Karpas-422 (cell line): Measurements from ENCODE around the gene CSTPP1. TPM values are rescaled to one million over a fixed set of nuclear protein-coding genes. Genes with fewer than 3 reads are reported as not detected.
"Not testable (repeated sequence)": the region's sequence is repeated elsewhere in the genome, so short reads cannot be mapped to it uniquely, and the experiment has no call there.

Source experiments
- DNase-seq: peaks from one replicate; pipeline ENCODE4 v3.0.0-alpha.2; 2015
- H2AFZ ChIP-seq: fragments of 200-600 bp; sonication (generic); 2 replicates; pipeline ENCODE4 v1.6.1; 2014; ENCODE audit warnings: antibody characterized with exemption, low read length, mixed read lengths
- H3K27ac ChIP-seq: fragments of 200-600 bp; sonication (generic); 2 replicates; pipeline ENCODE4 v1.5.1; 2014; ENCODE audit warnings: mild to moderate bottlenecking, low read length, moderate library complexity
- H3K27me3 ChIP-seq: fragments of 200-600 bp; sonication (generic); 2 replicates; pipeline ENCODE4 v1.6.1; 2014; ENCODE audit warnings: low read length, mixed read lengths
- H3K36me3 ChIP-seq: fragments of 200-600 bp; sonication (generic); 2 replicates; pipeline ENCODE4 v1.6.1; 2014; ENCODE audit warnings: low read length, mixed read lengths; ENCODE audit not compliant: insufficient read depth
- H3K4me1 ChIP-seq: fragments of 200-600 bp; sonication (generic); 2 replicates; pipeline ENCODE4 v1.6.1; 2014; ENCODE audit warnings: mild to moderate bottlenecking, low read length, mixed read lengths
- H3K4me2 ChIP-seq: fragments of 200-600 bp; sonication (generic); 2 replicates; pipeline ENCODE4 v1.6.1; 2014; ENCODE audit warnings: low read length, low read depth, mild to moderate bottlenecking; ENCODE audit not compliant: poor library complexity, severe bottlenecking
- H3K4me3 ChIP-seq: fragments of 200-600 bp; sonication (generic); 2 replicates; pipeline ENCODE4 v1.5.1; 2014; ENCODE audit warnings: mild to moderate bottlenecking, antibody characterized with exemption, low read length, mixed read lengths
- H3K79me2 ChIP-seq: fragments of 200-600 bp; sonication (generic); 2 replicates; pipeline ENCODE4 v1.6.1; 2014; ENCODE audit warnings: mild to moderate bottlenecking, low read length, mixed read lengths
- H3K9ac ChIP-seq: fragments of 200-600 bp; sonication (generic); 2 replicates; pipeline ENCODE4 v1.6.0; 2014; ENCODE audit warnings: low read length
- H3K9me2 ChIP-seq: fragments of 200-600 bp; sonication (generic), shearing (Covaris generic); replicated peaks from 2 replicates; pipeline ENCODE4 v1.6.0; 2014; ENCODE audit warnings: mild to moderate bottlenecking, low read length, moderate library complexity; ENCODE audit not compliant: insufficient read depth
- H3K9me3 ChIP-seq: fragments of 300-700, 200-600 bp; sonication (generic); 2 replicates; pipeline ENCODE4 v1.6.1; 2014; ENCODE audit warnings: low read length, mixed read lengths
- H4K20me1 ChIP-seq: fragments of 200-600 bp; sonication (generic); 2 replicates; pipeline ENCODE4 v1.6.1; 2014; ENCODE audit warnings: mild to moderate bottlenecking, antibody characterized with exemption, low read length, low read depth; ENCODE audit not compliant: insufficient read depth
- total RNA-seq: library from RNA; depleted of rRNA; stranded (reverse); fragments of >200 nt; shearing (Covaris generic); gene quantifications from 2 replicates; pipeline ENCODE4 v1.2.3, GENCODE V29; 2014; ENCODE audit warnings: low replicate concordance

Gene CSTPP1
- total RNA-seq, 1 experiment from 2014 or later = 78.4 TPM

DNA sequence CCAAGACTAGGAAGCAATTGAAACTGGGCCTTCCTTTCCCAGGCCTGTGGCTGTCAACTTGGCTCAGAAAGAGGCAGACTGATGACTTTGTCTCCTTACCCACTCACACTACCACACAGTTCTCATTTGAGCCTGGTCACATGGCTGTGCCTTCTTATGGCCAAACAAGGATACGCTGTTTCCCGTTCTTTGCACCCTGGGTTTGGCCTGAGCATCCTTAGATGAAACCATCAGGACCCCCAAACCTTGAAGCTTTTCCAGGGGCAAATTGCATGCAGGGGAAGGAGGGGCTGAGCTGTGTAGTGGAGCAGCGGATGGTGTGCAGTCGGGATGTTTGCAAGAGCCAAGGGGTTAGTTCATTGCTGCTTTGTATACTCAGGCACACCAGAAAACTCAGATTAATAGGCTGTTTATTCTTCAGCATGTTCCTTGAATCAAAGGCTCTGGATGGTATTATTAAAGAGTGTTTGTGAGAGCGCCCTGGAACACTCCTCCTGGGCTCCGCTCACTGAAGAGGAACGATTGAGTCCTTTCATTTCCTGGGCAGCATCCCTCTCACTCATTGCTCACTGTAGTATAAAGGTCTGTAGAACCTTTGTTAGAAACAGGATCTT is 170.3 kb downstream of the CSTPP1 start:
- H3K27ac ChIP-seq = peak overlapping the region; percentile 99
- peak overlapping the region; percentile 69 for H3K4me2 ChIP-seq
- no peaks in the 10 kb centered on the region for H3K36me3 ChIP-seq
- H3K79me2 ChIP-seq = 0 out of 2 replicates have a peak, but pooled peaks cover 4% of the 10 kb centered on the region
- no peak overlapping the region for H2AFZ ChIP-seq
- no peaks in the 10 kb centered on the region for H4K20me1 ChIP-seq
- H3K4me3 ChIP-seq = peak overlapping the region; percentile 55; the same call in 1 of the 2 replicates
- peaks cover 91% of the 10 kb centered on the region for H3K4me1 ChIP-seq
- H3K9me2 ChIP-seq = no peaks in the 10 kb centered on the region
- DNase-seq = peak; percentile 44
- H3K9ac ChIP-seq = peak overlapping the region; percentile 79
- no peaks in the 10 kb centered on the region for H3K9me3 ChIP-seq
- no peaks in the 10 kb centered on the region for H3K27me3 ChIP-seq

- H3K4me1 ChIP-seq = peaks cover 92% of the 10 kb centered on the region
- no peaks in the 10 kb centered on the region for H3K9me3 ChIP-seq
- peak overlapping the region; percentile 55 for H3K4me3 ChIP-seq
- peak overlapping the region; percentile 4; the same call in 1 of the 2 replicates for H2AFZ ChIP-seq
- DNase-seq = peak; percentile 86
- peak overlapping the region; percentile 99 for H3K27ac ChIP-seq
- H3K9ac ChIP-seq = peak overlapping the region; percentile 79
- 0 out of 2 replicates have a peak, but pooled peaks cover 4% of the 10 kb centered on the region for H3K79me2 ChIP-seq
- H3K27me3 ChIP-seq = no peaks in the 10 kb centered on the region
- peak overlapping the region; percentile 69 for H3K4me2 ChIP-seq
- no peaks in the 10 kb centered on the region for H4K20me1 ChIP-seq
- H3K9me2 ChIP-seq = no peaks in the 10 kb centered on the region
- H3K36me3 ChIP-seq = no peaks in the 10 kb centered on the region
These were observed 171.2 kb downstream of the CSTPP1 start for GRCh38 chr11:47107744-47108143.

DNA sequence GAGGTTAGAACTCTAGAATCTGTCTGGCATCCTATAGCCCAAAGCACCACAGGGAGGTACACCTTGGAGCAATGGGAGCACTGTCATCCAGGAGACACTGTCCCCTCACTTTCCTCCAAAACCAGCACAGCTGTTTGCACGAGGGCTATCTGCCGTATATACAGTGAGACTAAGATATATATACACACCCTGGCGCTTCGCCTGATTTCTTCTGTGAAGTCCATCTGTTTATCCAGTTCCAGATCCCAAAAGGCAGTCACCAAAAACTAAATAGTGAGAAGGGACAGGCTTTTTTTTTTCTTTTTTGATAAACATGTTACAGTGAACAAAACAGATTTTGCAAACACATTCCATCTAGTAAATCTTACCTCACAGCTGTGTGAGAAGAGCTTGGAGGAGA is 171.7 kb downstream of the CSTPP1 start:
- Histone ChIP-seq H3K79me2 (0 out of 2 replicates have a peak, but pooled peaks cover 4% of the 10 kb centered on the region), H3K9ac (peak overlapping the region; percentile 79), H3K4me2 (peak overlapping the region; percentile 69), H3K4me3 (peak overlapping the region; percentile 55), H3K9me2 (no peaks in the 10 kb centered on the region), H4K20me1 (no peaks in the 10 kb centered on the region), H3K4me1 (peaks cover 90% of the 10 kb centered on the region), H3K36me3 (no peaks in the 10 kb centered on the region), H3K9me3 (no peaks in the 10 kb centered on the region), H2AFZ (peak overlapping the region; percentile 4; the same call in 1 of the 2 replicates), H3K27me3 (no peaks in the 10 kb centered on the region), H3K27ac (peak overlapping the region; percentile 99)
- peak; percentile 55 for DNase-seq

- Histone ChIP-seq H4K20me1 (no peaks in the 10 kb centered on the region), H2AFZ (no peak overlapping the region), H3K9me2 (no peaks in the 10 kb centered on the region), H3K4me3 (peak overlapping the region; percentile 63), H3K9me3 (no peaks in the 10 kb centered on the region), H3K4me1 (peaks cover 85% of the 10 kb centered on the region), H3K27me3 (no peaks in the 10 kb centered on the region), H3K9ac (peak overlapping the region; percentile 79), H3K4me2 (peak overlapping the region; percentile 69), H3K79me2 (0 out of 2 replicates have a peak, but pooled peaks cover 4% of the 10 kb centered on the region), H3K27ac (peak overlapping the region; percentile 99), H3K36me3 (no peaks in the 10 kb centered on the region)
- peak; percentile 85 for DNase-seq
These were observed 172.6 kb downstream of the CSTPP1 start for GRCh38 chr11:47109051-47109726.

- peak overlapping the region; percentile 79 for H3K9ac ChIP-seq
- no peak overlapping the region for H2AFZ ChIP-seq
- H3K4me1 ChIP-seq = peaks cover 79% of the 10 kb centered on the region
- no peaks in the 10 kb centered on the region for H3K36me3 ChIP-seq
- no peaks in the 10 kb centered on the region for H4K20me1 ChIP-seq
- peak overlapping the region; percentile 99 for H3K27ac ChIP-seq
- H3K4me2 ChIP-seq = peak overlapping the region; percentile 69
- H3K9me2 ChIP-seq = no peaks in the 10 kb centered on the region
- no peaks in the 10 kb centered on the region for H3K9me3 ChIP-seq
- peak; percentile 77 for DNase-seq
- peak overlapping the region; percentile 63 for H3K4me3 ChIP-seq
- H3K79me2 ChIP-seq = 0 out of 2 replicates have a peak, but pooled peaks cover 3% of the 10 kb centered on the region
- H3K27me3 ChIP-seq = no peaks in the 10 kb centered on the region
These were observed 173.2 kb downstream of the CSTPP1 start for GRCh38 chr11:47109727-47110246.

GRCh38 chr11:47111318-47111804 is 174.8 kb downstream of the CSTPP1 start:
- no peaks in the 10 kb centered on the region for H3K9me2 ChIP-seq
- no peaks in the 10 kb centered on the region for H3K36me3 ChIP-seq
- H3K27me3 ChIP-seq = no peaks in the 10 kb centered on the region
- no peaks in the 10 kb centered on the region for H4K20me1 ChIP-seq
- DNase-seq = peak; percentile 96
- peak overlapping the region; percentile 69 for H3K4me2 ChIP-seq
- peak overlapping the region; percentile 99 for H3K27ac ChIP-seq
- H3K79me2 ChIP-seq = no peaks in the 10 kb centered on the region
- peak overlapping the region; percentile 79 for H3K9ac ChIP-seq
- peaks cover 70% of the 10 kb centered on the region for H3K4me1 ChIP-seq
- no peak overlapping the region for H2AFZ ChIP-seq
- peak overlapping the region; percentile 22; the same call in 1 of the 2 replicates for H3K4me3 ChIP-seq
- no peaks in the 10 kb centered on the region for H3K9me3 ChIP-seq

- DNase-seq, H3K79me2 ChIP-seq, H3K4me2 ChIP-seq, H3K4me3 ChIP-seq, H3K9me3 ChIP-seq, H2AFZ ChIP-seq, H3K9ac ChIP-seq, H3K9me2 ChIP-seq, H3K27me3 ChIP-seq, H4K20me1 ChIP-seq, H3K36me3 ChIP-seq: not testable (repeated sequence)
- Histone ChIP-seq H3K4me1 (peaks cover 54% of the 10 kb centered on the region), H3K27ac (peak overlapping the region; percentile 99)
These were observed 176.4 kb downstream of the CSTPP1 start for GRCh38 chr11:47112941-47113340.
